Hematopoietic multipotent progenitor cell treated with erythropoietin and hydrocortisone succinate and interleukin-3 and kit ligand, for 4 days (in vitro differentiated cells): ENCODE results near the gene SIRPA.

Experiments
- DNase-seq: peaks from one replicate; pipeline ENCODE4 v3.0.0-alpha.2; 2015

SIRPA gene

GRCh38 chr20:1935696-1936366 is 40.6 kb downstream of the SIRPA start:
- no peak for DNase-seq

- no peak for DNase-seq
Measured at GRCh38 chr20:1937316-1937976, 42.2 kb downstream of the SIRPA start.

DNA sequence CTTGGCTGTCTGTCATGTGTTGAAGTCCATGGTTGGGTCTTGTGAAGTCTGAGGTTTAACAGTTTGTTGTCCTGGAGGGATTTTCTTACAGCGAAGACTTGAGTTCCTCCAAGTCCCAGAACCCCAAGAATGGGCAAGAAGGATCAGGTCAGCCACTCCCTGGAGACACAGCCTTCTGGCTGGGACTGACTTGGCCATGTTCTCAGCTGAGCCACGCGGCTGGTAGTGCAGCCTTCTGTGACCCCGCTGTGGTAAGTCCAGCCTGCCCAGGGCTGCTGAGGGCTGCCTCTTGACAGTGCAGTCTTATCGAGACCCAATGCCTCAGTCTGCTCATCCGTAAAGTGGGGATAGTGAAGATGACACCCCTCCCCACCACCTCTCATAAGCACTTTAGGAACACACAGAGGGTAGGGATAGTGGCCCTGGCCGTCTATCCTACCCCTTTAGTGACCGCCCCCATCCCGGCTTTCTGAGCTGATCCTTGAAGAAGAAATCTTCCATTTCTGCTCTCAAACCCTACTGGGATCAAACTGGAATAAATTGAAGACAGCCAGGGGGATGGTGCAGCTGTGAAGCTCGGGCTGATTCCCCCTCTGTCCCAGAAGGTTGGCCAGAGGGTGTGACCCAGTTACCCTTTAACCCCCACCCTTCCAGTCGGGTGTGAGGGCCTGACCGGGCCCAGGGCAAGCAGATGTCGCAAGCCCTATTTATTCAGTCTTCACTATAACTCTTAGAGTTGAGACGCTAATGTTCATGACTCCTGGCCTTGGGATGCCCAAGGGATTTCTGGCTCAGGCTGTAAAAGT is 43.5 kb downstream of the SIRPA start:
- DNase-seq = no peak

GRCh38 chr20:1939270-1939595 is 44.0 kb downstream of the SIRPA start:
- no peak for DNase-seq

DNA sequence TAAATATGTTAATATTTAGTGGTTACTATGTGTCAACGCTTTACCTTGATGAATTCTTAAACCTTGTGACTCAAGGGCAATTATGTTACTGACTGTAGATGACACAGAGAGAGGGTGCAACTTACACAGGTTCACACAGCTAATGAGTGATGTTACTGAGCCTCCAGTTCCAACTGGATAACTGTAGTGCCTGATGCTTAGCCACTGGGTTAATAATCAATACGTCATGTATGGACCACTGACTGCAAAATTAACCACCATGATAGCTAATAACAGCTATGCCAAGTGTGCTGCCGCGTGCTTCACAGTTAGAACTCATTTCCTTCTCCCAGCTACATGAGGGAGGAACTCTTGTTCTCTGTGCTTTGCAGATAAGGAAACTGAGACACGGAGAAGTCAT is 45.4 kb downstream of the SIRPA start:
- no peak for DNase-seq

- DNase-seq = no peak
Measured at GRCh38 chr20:1941226-1941625, 46.0 kb downstream of the SIRPA start.

- no peak for DNase-seq
Measured at GRCh38 chr20:1942061-1942460, 46.9 kb downstream of the SIRPA start.

DNA sequence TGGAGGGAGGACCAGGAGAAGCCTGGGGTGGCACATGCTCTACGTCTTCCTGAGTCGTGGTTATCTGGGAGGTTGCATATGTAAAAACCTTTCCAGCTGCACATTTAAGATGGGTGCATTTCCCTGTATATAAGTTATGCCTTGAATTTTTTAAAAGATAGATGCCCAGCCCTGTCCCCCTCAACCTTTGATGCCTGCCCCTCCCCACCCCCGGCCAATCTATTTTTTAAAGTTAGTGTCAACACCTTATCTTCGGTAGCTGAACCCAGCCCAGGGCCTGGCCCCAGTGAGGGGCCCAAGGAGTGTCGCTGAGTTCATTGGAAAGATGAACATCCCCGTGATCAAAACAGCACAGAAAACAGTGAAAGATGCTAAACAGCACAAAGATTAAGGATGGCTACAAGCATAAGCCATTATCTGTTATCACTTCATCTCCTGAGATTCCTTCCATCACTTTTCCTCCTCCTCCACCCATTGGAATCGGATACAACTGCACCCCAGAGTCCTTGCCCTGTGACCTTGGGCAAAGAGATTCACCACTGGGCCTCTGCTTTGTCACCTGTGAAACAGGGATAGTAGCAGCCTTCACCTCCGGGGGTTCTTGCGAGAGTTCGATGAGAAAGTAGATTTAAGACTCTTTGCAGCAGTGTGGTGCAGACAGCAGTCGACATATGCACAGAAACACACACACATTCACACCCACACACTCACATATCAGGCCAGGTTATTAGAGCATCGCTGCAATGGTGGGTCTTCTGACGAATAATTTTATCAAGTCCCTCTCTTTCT is 47.5 kb downstream of the SIRPA start:
- DNase-seq = no peak

DNA sequence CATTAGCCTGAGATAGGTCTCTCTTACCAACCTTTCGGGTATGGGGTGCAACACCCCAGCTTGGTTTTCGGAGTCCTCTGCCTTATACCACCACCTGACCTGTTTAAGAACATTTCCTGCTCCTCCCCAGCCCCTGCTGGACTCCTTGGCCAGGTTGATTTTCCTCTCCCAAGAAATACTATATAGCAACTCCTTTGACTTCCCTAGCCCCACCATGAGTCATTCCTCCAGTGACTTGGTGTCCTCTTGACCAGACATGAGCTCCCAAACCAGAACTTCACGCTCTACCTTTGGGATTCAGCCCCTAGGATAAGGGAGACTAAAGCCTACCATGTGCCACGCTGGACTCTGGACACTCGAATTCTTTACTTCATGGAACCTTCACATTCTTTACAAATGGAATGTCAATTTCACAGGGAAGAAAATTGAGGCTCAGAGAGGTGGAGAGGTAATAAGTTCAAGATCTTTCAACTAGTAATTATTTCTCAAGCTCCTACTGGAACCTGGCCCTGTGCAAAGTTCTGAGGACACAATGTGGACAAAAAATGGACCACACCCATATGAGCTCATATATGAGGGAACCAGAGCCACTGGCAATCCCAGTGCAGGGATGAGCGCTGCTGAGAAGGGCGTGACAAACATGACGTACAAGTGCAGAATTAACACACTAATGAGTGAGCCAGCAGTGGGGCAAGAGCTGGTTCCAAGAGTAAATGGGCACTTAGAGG is 48.2 kb downstream of the SIRPA start:
- no peak for DNase-seq

- no peak for DNase-seq
Measured at GRCh38 chr20:1944345-1945091, 49.3 kb downstream of the SIRPA start.

- peak; percentile 86 for DNase-seq
Measured at GRCh38 chr20:1945134-1945618, 50.0 kb downstream of the SIRPA start.

GRCh38 chr20:1945660-1946059 is 50.5 kb downstream of the SIRPA start:
- DNase-seq = no peak

DNA sequence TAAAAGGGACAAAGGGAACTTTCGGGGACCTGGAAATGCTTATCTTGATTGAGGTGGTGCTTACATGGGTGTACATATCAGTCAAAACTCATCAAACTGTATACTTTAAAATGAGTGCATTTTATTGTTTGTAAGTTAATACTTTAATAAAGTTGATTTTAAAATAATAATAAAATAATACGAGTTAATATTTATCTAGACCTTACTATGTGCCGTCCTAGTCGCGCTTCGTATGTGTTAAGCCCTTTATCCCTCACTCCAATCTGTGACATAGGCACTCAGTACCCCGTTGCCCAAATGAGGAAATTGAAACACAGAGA is 51.2 kb downstream of the SIRPA start:
- DNase-seq = peak; percentile 61

GRCh38 chr20:1946762-1947534 is 51.7 kb downstream of the SIRPA start:
- peak; percentile 30 for DNase-seq

DNA sequence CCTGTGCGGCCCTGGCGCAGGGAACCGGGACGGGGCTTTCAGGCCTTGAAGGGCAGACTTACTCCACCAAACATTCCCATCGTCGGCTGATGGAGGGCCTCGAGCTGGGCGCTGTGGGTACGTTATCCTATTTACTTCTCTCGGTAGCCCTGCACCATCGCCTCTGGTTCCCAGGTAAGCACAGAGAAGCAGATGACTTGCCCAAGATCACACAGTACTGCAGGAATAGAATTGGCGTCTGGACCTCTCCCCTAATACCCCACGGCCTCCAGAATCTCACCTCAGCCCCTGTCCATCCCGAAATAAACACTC is 52.3 kb downstream of the SIRPA start:
- no peak for DNase-seq

- DNase-seq = no peak
Measured at GRCh38 chr20:1949347-1950100, 54.3 kb downstream of the SIRPA start.

DNA sequence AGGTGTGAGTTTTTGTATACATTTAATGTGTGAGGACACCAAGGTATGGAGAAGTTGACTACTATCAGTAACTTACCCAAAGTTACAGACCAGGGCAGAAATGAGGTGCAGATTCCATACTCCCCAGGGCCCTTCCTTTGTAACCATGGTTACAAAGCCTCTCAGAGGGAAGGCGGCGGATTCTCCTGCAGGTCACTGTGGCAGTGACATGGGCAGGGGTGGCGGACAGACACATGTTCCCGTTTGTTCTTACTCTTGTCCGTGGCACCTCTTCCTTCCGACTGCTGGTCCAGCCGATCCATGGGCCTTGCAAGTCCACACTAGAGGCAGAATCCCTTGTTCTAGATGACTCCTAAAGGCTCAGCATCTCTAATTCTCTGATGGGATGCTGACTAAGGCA is 55.6 kb downstream of the SIRPA start:
- no peak for DNase-seq

GRCh38 chr20:1951436-1952115 is 56.4 kb downstream of the SIRPA start:
- DNase-seq = no peak

GRCh38 chr20:1952737-1953530 is 57.7 kb downstream of the SIRPA start:
- DNase-seq = no peak
